Measurements from ENCODE around the gene LTB4R.

DNA sequence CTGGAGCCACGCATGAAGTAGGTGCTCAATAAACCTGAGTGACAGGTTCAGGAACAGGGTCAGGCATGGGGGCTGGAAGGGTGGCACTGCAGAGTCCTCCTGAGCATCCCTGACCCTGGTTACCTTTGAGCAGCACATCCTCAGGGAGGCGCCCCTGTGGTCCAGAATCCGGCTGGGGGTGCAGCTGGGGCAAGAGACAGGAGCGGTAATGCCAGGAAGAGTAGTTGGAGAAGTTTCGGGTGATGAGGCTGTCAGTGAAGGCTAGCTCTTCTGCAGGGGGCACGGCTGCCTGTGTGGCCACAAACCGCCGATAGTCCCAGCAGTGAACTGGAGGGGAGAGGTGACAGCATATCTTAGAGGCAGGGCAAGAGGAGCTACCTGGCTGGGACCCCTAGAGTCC, 41.9 kb upstream of the LTB4R start:
- no peak for TF ChIP-seq ZFP30 (CRISPR knock-in tag; IDR thresholded peaks at IDR 0.05)
- TF ChIP-seq ZC3H10 (CRISPR knock-in tag; IDR thresholded peaks at IDR 0.05): no peak
- TF ChIP-seq ZFP3 (CRISPR knock-in tag; IDR thresholded peaks at IDR 0.05): no peak
- TF ChIP-seq TOX (CRISPR knock-in tag; IDR thresholded peaks at IDR 0.05; ENCODE audit: borderline replicate concordance): no peak
- TF ChIP-seq, protein P1, sequence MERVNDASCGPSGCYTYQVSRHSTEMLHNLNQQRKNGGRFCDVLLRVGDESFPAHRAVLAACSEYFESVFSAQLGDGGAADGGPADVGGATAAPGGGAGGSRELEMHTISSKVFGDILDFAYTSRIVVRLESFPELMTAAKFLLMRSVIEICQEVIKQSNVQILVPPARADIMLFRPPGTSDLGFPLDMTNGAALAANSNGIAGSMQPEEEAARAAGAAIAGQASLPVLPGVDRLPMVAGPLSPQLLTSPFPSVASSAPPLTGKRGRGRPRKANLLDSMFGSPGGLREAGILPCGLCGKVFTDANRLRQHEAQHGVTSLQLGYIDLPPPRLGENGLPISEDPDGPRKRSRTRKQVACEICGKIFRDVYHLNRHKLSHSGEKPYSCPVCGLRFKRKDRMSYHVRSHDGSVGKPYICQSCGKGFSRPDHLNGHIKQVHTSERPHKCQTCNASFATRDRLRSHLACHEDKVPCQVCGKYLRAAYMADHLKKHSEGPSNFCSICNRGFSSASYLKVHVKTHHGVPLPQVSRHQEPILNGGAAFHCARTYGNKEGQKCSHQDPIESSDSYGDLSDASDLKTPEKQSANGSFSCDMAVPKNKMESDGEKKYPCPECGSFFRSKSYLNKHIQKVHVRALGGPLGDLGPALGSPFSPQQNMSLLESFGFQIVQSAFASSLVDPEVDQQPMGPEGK (CRISPR knock-in tag; IDR thresholded peaks at IDR 0.05; ENCODE audit: borderline replicate concordance): no peak
- no peak for TF ChIP-seq SNAI2 (CRISPR knock-in tag; IDR thresholded peaks at IDR 0.05)
- TF ChIP-seq, protein P2, sequence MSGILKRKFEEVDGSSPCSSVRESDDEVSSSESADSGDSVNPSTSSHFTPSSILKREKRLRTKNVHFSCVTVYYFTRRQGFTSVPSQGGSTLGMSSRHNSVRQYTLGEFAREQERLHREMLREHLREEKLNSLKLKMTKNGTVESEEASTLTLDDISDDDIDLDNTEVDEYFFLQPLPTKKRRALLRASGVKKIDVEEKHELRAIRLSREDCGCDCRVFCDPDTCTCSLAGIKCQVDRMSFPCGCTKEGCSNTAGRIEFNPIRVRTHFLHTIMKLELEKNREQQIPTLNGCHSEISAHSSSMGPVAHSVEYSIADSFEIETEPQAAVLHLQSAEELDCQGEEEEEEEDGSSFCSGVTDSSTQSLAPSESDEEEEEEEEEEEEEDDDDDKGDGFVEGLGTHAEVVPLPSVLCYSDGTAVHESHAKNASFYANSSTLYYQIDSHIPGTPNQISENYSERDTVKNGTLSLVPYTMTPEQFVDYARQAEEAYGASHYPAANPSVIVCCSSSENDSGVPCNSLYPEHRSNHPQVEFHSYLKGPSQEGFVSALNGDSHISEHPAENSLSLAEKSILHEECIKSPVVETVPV (CRISPR knock-in tag; IDR thresholded peaks at IDR 0.05): no peak

Measured in SK-N-SH treated with all-trans-retinoic acid at 6 μM for 48 hours (cell line).